Measurements from ENCODE around the gene TMEM52.
A peak's percentile ranks its signal among the peaks of the same experiment; 100 is the strongest.

Gene TMEM52

GRCh38 chr1:1918901-1919303 lies at the start of gene TMEM52:
TSS of gene TMEM52 (minus strand) at chr1:1919279. CDS start at chr1:1919265, 14 bp downstream.
- TF ChIP-seq CTCF (IDR thresholded peaks at IDR 0.05; ENCODE audit: low read length), result 0 out of 2 replicates have a peak, but pooled peaks have one; percentile 14
- no peak for TF ChIP-seq EZH2phosphoT487 (IDR thresholded peaks at IDR 0.05; ENCODE audit: low read length)
- no peak for TF ChIP-seq EZH2 (optimal IDR thresholded peaks at IDR 0.05; ENCODE audit: low read depth, low read length)
- H3K36me3 ChIP-seq (replicated peaks; ENCODE audit: insufficient read depth, low read length), result no peaks in the 10 kb centered on the region
- peaks cover 30% of the 10 kb centered on the region for H3K27me3 ChIP-seq (replicated peaks; ENCODE audit: insufficient read depth, low read length)
- peaks cover 10% of the 10 kb centered on the region for H3K4me1 ChIP-seq (ENCODE audit: low read length)
- DNase-seq, result no peak
- no peaks in the 10 kb centered on the region for H3F3A ChIP-seq (ENCODE audit: insufficient read depth, low read length)
- H3K79me2 ChIP-seq (ENCODE audit: low read length), result no peaks in the 10 kb centered on the region
- H3K27ac ChIP-seq (ENCODE audit: low read length), result peak within 1 kb of the TSS; percentile 37; the same call in 1 of the 2 replicates
- H3K4me2 ChIP-seq (ENCODE audit: low read depth, low read length), result peak within 1 kb of the TSS; percentile 98
- H3K9ac ChIP-seq (ENCODE audit: low read length), result peak within 1 kb of the TSS; percentile 54; the same call in 1 of the 2 replicates
- peak within 1 kb of the TSS; percentile 92 for H2AFZ ChIP-seq (ENCODE audit: low read length)
- no peaks in the 10 kb centered on the region for H4K20me1 ChIP-seq (ENCODE audit: insufficient read depth, low read length)
- H3K9me3 ChIP-seq (replicated peaks; ENCODE audit: insufficient read depth, low read length), result no peaks in the 10 kb centered on the region
- H3K9me2 ChIP-seq (replicated peaks; ENCODE audit: insufficient read depth, low read length), result no peaks in the 10 kb centered on the region
- peak within 1 kb of the TSS; percentile 69 for H3K4me3 ChIP-seq (ENCODE audit: low read length)

- H3K9ac ChIP-seq (ENCODE audit: low read length), result no peak overlapping the region
- no peaks in the 10 kb centered on the region for H4K20me1 ChIP-seq (ENCODE audit: insufficient read depth, low read length)
- H3K4me3 ChIP-seq (ENCODE audit: low read length), result no peak overlapping the region
- no peaks in the 10 kb centered on the region for H3K9me3 ChIP-seq (replicated peaks; ENCODE audit: insufficient read depth, low read length)
- peaks cover 75% of the 10 kb centered on the region for H3K27me3 ChIP-seq (replicated peaks; ENCODE audit: insufficient read depth, low read length)
- H3K79me2 ChIP-seq (ENCODE audit: low read length), result no peaks in the 10 kb centered on the region
- no peak overlapping the region for H3K27ac ChIP-seq (ENCODE audit: low read length)
- H3K4me2 ChIP-seq (ENCODE audit: low read depth, low read length), result no peak overlapping the region
- H3F3A ChIP-seq (ENCODE audit: insufficient read depth, low read length), result no peaks in the 10 kb centered on the region
- TF ChIP-seq EZH2phosphoT487 (IDR thresholded peaks at IDR 0.05; ENCODE audit: low read length), result no peak
- no peak for TF ChIP-seq EZH2 (optimal IDR thresholded peaks at IDR 0.05; ENCODE audit: low read depth, low read length)
- TF ChIP-seq CTCF (IDR thresholded peaks at IDR 0.05; ENCODE audit: low read length), result no peak
- no peaks in the 10 kb centered on the region for H3K4me1 ChIP-seq (ENCODE audit: low read length)
- no peak for DNase-seq
- no peak overlapping the region for H2AFZ ChIP-seq (ENCODE audit: low read length)
- no peaks in the 10 kb centered on the region for H3K9me2 ChIP-seq (replicated peaks; ENCODE audit: insufficient read depth, low read length)
- H3K36me3 ChIP-seq (replicated peaks; ENCODE audit: insufficient read depth, low read length), result no peaks in the 10 kb centered on the region
These were observed 48.8 kb upstream of the TMEM52 start for GRCh38 chr1:1967879-1968278.

DNA sequence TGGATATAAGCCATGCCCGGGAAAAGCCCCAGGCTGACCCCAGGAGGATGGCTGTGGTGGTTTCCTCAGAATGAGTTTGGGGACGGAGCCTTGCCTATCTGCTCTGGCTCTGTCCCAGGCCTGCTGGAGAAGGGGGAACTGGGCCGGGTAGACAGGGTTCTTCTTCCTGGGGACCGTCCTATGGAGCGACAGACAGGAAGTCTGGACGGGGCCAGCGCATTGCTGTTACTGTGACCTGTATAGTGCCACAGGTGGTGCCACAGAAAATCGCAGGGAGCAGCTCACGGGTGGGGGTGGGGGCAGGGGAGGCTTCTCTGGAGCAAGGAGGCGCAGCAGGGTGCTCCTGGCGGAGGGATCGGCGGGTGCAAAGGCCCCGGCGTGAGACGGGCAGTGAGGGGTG lies 48.1 kb upstream of the TMEM52 start:
- Histone ChIP-seq H4K20me1 (ENCODE audit: insufficient read depth, low read length) (no peaks in the 10 kb centered on the region), H3K9me3 (replicated peaks; ENCODE audit: insufficient read depth, low read length) (no peaks in the 10 kb centered on the region), H3K4me1 (ENCODE audit: low read length) (no peaks in the 10 kb centered on the region), H2AFZ (ENCODE audit: low read length) (no peak overlapping the region), H3K36me3 (replicated peaks; ENCODE audit: insufficient read depth, low read length) (no peaks in the 10 kb centered on the region), H3K4me3 (ENCODE audit: low read length) (no peak overlapping the region), H3K27me3 (replicated peaks; ENCODE audit: insufficient read depth, low read length) (peaks cover 77% of the 10 kb centered on the region), H3K79me2 (ENCODE audit: low read length) (no peaks in the 10 kb centered on the region), H3K9me2 (replicated peaks; ENCODE audit: insufficient read depth, low read length) (no peaks in the 10 kb centered on the region), H3K9ac (ENCODE audit: low read length) (no peak overlapping the region), H3K27ac (ENCODE audit: low read length) (no peak overlapping the region), H3F3A (ENCODE audit: insufficient read depth, low read length) (no peaks in the 10 kb centered on the region), H3K4me2 (ENCODE audit: low read depth, low read length) (no peak overlapping the region)
- no peak for DNase-seq
- no peak for TF ChIP-seq EZH2phosphoT487 (IDR thresholded peaks at IDR 0.05; ENCODE audit: low read length)
- no peak for TF ChIP-seq EZH2 (optimal IDR thresholded peaks at IDR 0.05; ENCODE audit: low read depth, low read length)
- TF ChIP-seq CTCF (IDR thresholded peaks at IDR 0.05; ENCODE audit: low read length), result no peak
